Measurements from ENCODE around the gene ARHGAP15. TPM values are rescaled to one million over a fixed set of nuclear protein-coding genes. Genes with fewer than 3 reads are reported as not detected.

ARHGAP15 gene
- total RNA-seq, 1 experiment from 2014 or later: 0.41 TPM

DNA sequence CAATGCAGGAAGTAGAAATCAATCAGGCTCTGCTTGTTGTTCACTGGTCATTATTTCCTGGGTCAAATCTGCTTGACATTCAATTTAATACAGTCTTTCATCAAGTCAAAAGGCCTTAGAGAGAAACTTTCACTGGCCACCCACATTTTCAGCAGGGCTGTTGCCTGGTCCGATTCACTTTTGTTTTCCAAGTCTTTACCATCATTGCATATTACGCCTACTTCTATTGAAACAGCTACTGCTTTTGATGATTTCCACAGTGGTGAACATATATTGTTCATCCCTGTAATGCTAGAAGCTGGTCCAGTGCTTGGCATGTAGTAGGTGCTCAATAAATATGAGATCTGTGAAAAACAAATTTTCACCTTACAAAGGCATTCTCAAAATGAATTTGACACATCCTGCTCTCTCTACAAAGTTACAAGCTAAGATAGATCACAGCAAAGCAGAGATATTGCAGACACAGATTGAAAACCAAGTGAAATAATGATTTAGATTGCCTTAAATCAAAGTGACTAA is 600.1 kb downstream of the ARHGAP15 start:
- CTCF ChIA-PET: no interaction called here
- no TSS peak for BruUV-seq (replicated peaks)
- H3K27ac ChIP-seq (ENCODE audit: low read length): no peak overlapping the region
- intact Hi-C loops (cut with micrococcal nuclease; ENCODE audit: unreplicated experiment): no loop called here
- POLR2A ChIA-PET: no interaction called here
- H3K36me3 ChIP-seq (ENCODE audit: control insufficient read depth, insufficient read depth, low read length): no peaks in the 10 kb centered on the region; the same call in 1 of the 2 replicates
- ATAC-seq (no peak), DNase-seq (ENCODE audit: low read depth, low spot score) (no peak)
- H3K4me3 ChIP-seq (ENCODE audit: low read depth in 2 of 2, low read length in 2 of 2): no peak overlapping the region
- no peaks in the 10 kb centered on the region for H3K27me3 ChIP-seq (ENCODE audit: control insufficient read depth, insufficient read depth, low read length)
- in situ Hi-C loops (cut with HindIII; ENCODE audit: low pct_unique_long_range_greater_than_20kb, low sequenced_read_pairs): no loop called here
- no peak for TF ChIP-seq POLR2AphosphoS5 (IDR thresholded peaks at IDR 0.05; ENCODE audit: low read depth, low read length)
- TF ChIP-seq SIN3A (IDR thresholded peaks at IDR 0.05; ENCODE audit: borderline replicate concordance, insufficient read depth, low read depth, low read length): no peak
- TF ChIP-seq TCF7L2 (IDR thresholded peaks at IDR 0.05; ENCODE audit: low read depth, low read length): no peak
- TF ChIP-seq, protein P1, sequence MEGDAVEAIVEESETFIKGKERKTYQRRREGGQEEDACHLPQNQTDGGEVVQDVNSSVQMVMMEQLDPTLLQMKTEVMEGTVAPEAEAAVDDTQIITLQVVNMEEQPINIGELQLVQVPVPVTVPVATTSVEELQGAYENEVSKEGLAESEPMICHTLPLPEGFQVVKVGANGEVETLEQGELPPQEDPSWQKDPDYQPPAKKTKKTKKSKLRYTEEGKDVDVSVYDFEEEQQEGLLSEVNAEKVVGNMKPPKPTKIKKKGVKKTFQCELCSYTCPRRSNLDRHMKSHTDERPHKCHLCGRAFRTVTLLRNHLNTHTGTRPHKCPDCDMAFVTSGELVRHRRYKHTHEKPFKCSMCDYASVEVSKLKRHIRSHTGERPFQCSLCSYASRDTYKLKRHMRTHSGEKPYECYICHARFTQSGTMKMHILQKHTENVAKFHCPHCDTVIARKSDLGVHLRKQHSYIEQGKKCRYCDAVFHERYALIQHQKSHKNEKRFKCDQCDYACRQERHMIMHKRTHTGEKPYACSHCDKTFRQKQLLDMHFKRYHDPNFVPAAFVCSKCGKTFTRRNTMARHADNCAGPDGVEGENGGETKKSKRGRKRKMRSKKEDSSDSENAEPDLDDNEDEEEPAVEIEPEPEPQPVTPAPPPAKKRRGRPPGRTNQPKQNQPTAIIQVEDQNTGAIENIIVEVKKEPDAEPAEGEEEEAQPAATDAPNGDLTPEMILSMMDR (IDR thresholded peaks at IDR 0.05): no peak
- TF ChIP-seq REST (IDR thresholded peaks at IDR 0.05; ENCODE audit: insufficient read depth in 1 of 2, low read depth in 2 of 2, low read length in 1 of 2): no peak
- H3K4me1 ChIP-seq (ENCODE audit: control insufficient read depth, insufficient read depth, low read length): no peaks in the 10 kb centered on the region
- no peaks in the 10 kb centered on the region for H3K9me3 ChIP-seq (ENCODE audit: control insufficient read depth, insufficient read depth, low read depth, low read length)

DNA sequence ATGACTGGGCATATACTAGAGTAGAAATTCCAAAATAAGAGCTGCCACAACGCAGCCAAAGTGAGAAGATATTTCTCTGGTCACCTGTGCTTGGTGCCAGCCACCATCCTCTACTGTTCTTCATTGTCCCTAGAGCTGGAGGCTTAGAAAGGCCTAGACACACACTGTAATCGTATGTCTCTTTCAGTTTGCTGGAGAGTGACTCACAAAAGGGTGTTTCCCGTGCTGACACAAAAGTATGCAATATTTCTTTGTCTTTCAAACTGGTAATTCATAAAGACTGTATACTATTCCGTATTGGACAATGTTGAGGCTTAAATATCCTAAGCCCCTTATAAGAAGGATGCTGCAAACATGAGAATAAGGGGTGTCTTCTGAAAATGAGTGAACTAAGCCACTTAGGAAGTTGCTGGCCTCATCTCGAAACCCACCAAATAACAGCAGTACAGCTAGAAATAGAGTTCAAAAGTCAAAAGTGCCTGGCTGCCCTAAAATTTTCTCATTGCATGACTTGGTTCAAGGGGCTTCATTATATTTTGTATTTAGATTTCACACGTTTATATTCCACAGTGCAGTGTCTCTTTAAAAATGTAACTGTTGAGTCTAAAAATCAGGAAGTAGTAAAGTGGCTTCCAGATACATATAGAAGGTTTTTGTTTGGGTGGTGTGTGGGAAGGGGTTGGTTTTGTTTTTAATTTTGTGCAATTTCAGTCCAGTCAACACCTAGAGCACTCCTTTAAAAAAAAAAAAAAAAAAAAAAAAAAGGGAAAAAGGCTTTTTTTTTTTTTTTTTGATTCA is 601.1 kb downstream of the ARHGAP15 start:
- in situ Hi-C loops (cut with HindIII; ENCODE audit: low pct_unique_long_range_greater_than_20kb, low sequenced_read_pairs) (no loop called here), intact Hi-C loops (cut with micrococcal nuclease; ENCODE audit: unreplicated experiment) (no loop called here)
- no peak for TF ChIP-seq REST (IDR thresholded peaks at IDR 0.05; ENCODE audit: insufficient read depth in 1 of 2, low read depth in 2 of 2, low read length in 1 of 2)
- TF ChIP-seq SIN3A (IDR thresholded peaks at IDR 0.05; ENCODE audit: borderline replicate concordance, insufficient read depth, low read depth, low read length): no peak
- TF ChIP-seq TCF7L2 (IDR thresholded peaks at IDR 0.05; ENCODE audit: low read depth, low read length): no peak
- TF ChIP-seq POLR2AphosphoS5 (IDR thresholded peaks at IDR 0.05; ENCODE audit: low read depth, low read length): no peak
- TF ChIP-seq, protein P1 (IDR thresholded peaks at IDR 0.05): no peak
- ATAC-seq: no peak
- no peak overlapping the region for H3K27ac ChIP-seq (ENCODE audit: low read length)
- H3K36me3 ChIP-seq (ENCODE audit: control insufficient read depth, insufficient read depth, low read length): no peaks in the 10 kb centered on the region; the same call in 1 of the 2 replicates
- DNase-seq (ENCODE audit: low read depth, low spot score): no peak
- ChIA-PET POLR2A (no interaction called here), CTCF (no interaction called here)
- H3K4me1 ChIP-seq (ENCODE audit: control insufficient read depth, insufficient read depth, low read length): no peaks in the 10 kb centered on the region
- H3K27me3 ChIP-seq (ENCODE audit: control insufficient read depth, insufficient read depth, low read length): no peaks in the 10 kb centered on the region
- no peak overlapping the region for H3K4me3 ChIP-seq (ENCODE audit: low read depth in 2 of 2, low read length in 2 of 2)
- no peaks in the 10 kb centered on the region for H3K9me3 ChIP-seq (ENCODE audit: control insufficient read depth, insufficient read depth, low read depth, low read length)
- BruUV-seq (replicated peaks): no TSS peak
